SK-N-SH (cell line): ENCODE data around the gene DGCR8. TPM values are rescaled to one million over a fixed set of nuclear protein-coding genes. Genes with fewer than 3 reads are reported as not detected.

Source experiments
- CTCF ChIA-PET: fragments of 300-600, 350-600 bp; formaldehyde crosslinking; extraction: SDS; loops from one replicate; lab custom pipeline; 2021; lab: Yijun Ruan, JAX
- POLR2A ChIA-PET: fragments of 350-600 bp; sonication (Branson Sonifier 250); formaldehyde crosslinking; extraction: SDS; loops from one replicate; lab custom pipeline; 2020; ENCODE audit warnings: antibody characterized with exemption, inconsistent platforms; lab: Yijun Ruan, JAX
- DNase-seq: peaks from one replicate; pipeline ENCODE4 v3.0.0; 2012
- H2AFZ ChIP-seq: fragments of 200-600 bp; sonication (generic); 2 replicates; pipeline ENCODE4 v1.8.1; 2016; ENCODE audit warnings: antibody characterized with exemption, mild to moderate bottlenecking, low read depth
- H3F3A ChIP-seq: fragments of 200-600 bp; sonication (generic); replicated peaks from 2 replicates; pipeline ENCODE3; 2016; ENCODE audit warnings: antibody characterized with exemption, mild to moderate bottlenecking; ENCODE audit not compliant: insufficient read depth
- H3K27ac ChIP-seq, 2 experiments: fragments of 200-500 bp in 1 of 2; fragments of 200-600 bp in 1 of 2; sonication (Bioruptor generic) in 1 of 2; sonication (generic), shearing (Covaris generic) in 1 of 2; 2 replicates each; pipeline versions ENCODE4 v1.5.1 to v1.6.1; 2014 to 2016; ENCODE audit warnings: low read depth in 2 of 2, inconsistent platforms in 1 of 2, low read length in 1 of 2, mild to moderate bottlenecking in 1 of 2, mixed read lengths in 1 of 2
- H3K27me3 ChIP-seq: fragments of 200-600 bp; sonication (generic), shearing (Covaris generic); 2 replicates; pipeline ENCODE4 v1.6.1; 2016; ENCODE audit warnings: mixed run types; ENCODE audit not compliant: insufficient read depth
- H3K36me3 ChIP-seq, 2 experiments: fragments of 200-500 bp in 1 of 2; fragments of 200-600 bp in 1 of 2; sonication (Bioruptor generic) in 1 of 2; sonication (generic) in 1 of 2; replicated peaks in 1 of 2; 2 replicates each; pipeline versions ENCODE3 to v1.5.1; 2014 to 2016; ENCODE audit warnings: low read length in 1 of 2, mild to moderate bottlenecking in 1 of 2; ENCODE audit not compliant: insufficient read depth in 2 of 2, control insufficient read depth in 1 of 2
- H3K4me1 ChIP-seq, 2 experiments: fragments of 200-500 bp in 1 of 2; fragments of 200-600 bp in 1 of 2; sonication (Bioruptor generic) in 1 of 2; sonication (generic), shearing (Covaris generic) in 1 of 2; 2 replicates each; pipeline versions ENCODE4 v1.5.1 to v1.6.1; 2014 to 2016; ENCODE audit warnings: low read depth in 1 of 2, low read length in 1 of 2, mixed run types in 1 of 2; ENCODE audit not compliant: insufficient read depth in 2 of 2, control insufficient read depth in 1 of 2
- H3K4me2 ChIP-seq: fragments of 200-600 bp; sonication (generic), shearing (Covaris generic); 2 replicates; pipeline ENCODE4 v1.6.1; 2017; ENCODE audit warnings: mixed run types
- H3K4me3 ChIP-seq, 2 experiments: fragments of 200-500 bp in 1 of 2; fragments of 200-600 bp in 1 of 2; sonication (Bioruptor generic) in 1 of 2; sonication (generic), shearing (Covaris generic) in 1 of 2; 2 replicates each; pipeline versions ENCODE4 v1.5.1 to v1.8.1; 2014 to 2016; ENCODE audit warnings: low read depth in 2 of 2, inconsistent platforms in 1 of 2, low read length in 1 of 2, mild to moderate bottlenecking in 1 of 2, mixed read lengths in 1 of 2, moderate library complexity in 1 of 2
- H3K79me2 ChIP-seq: fragments of 200-600 bp; sonication (generic); 2 replicates; pipeline ENCODE4 v1.8.1; 2017; ENCODE audit warnings: mild to moderate bottlenecking; ENCODE audit not compliant: insufficient read depth
- H3K9ac ChIP-seq: fragments of 200-600 bp; sonication (generic); 2 replicates; pipeline ENCODE4 v1.6.1; 2017; ENCODE audit warnings: mixed run types
- H3K9me2 ChIP-seq: fragments of 200-600 bp; sonication (generic); 2 replicates; pipeline ENCODE4 v1.6.1; 2017; ENCODE audit warnings: mixed run types
- H3K9me3 ChIP-seq: fragments of 200-600 bp; sonication (generic); 2 replicates; pipeline ENCODE4 v1.6.1; 2017; ENCODE audit warnings: mixed run types, mild to moderate bottlenecking, moderate library complexity
- H4K20me1 ChIP-seq: fragments of 200-600 bp; sonication (generic); 2 replicates; pipeline ENCODE4 v1.6.1; 2017; ENCODE audit warnings: mild to moderate bottlenecking, mixed run types; ENCODE audit not compliant: insufficient read depth
- CHD2 ChIP-seq: fragments of 150-350 bp; IDR thresholded peaks from 2 replicates; pipeline ENCODE4 v1.6.1; 2018; ENCODE audit warnings: low read length; ENCODE audit not compliant: partially characterized antibody
- CTCF ChIP-seq: fragments of 200-600 bp; sonication (generic); IDR thresholded peaks from 2 replicates; pipeline ENCODE4 v1.6.1; 2017; ENCODE audit warnings: antibody characterized with exemption, mild to moderate bottlenecking, moderate library complexity
- EP300 ChIP-seq, 2 experiments: IDR thresholded peaks; 2 replicates each; pipeline versions ENCODE4 v1.4.0 to v1.6.1; 2012; ENCODE audit warnings: borderline replicate concordance in 1 of 2, low read depth in 1 of 2, low read length in 1 of 2
- FOSL2 ChIP-seq: IDR thresholded peaks from 2 replicates; pipeline ENCODE4 v1.4.0; 2012; ENCODE audit warnings: low read depth, mild to moderate bottlenecking, moderate library complexity, borderline replicate concordance
- GABPA ChIP-seq: IDR thresholded peaks from 2 replicates; pipeline ENCODE4 v1.4.0; 2012; ENCODE audit warnings: low read depth, mild to moderate bottlenecking
- IRF3 ChIP-seq: fragments of 150-350 bp; IDR thresholded peaks from 2 replicates; pipeline ENCODE4 v1.6.1; 2016; ENCODE audit warnings: mild to moderate bottlenecking, low read depth, low read length
- MEF2A ChIP-seq: IDR thresholded peaks from 2 replicates; pipeline ENCODE4 v1.4.0; 2012; ENCODE audit warnings: low read depth, borderline replicate concordance
- MXI1 ChIP-seq: IDR thresholded peaks from 2 replicates; pipeline ENCODE4 v1.6.1; 2012; ENCODE audit warnings: mild to moderate bottlenecking, low read depth, low read length, improper control_type of control experiment
- PBX3 ChIP-seq: IDR thresholded peaks from 2 replicates; pipeline ENCODE4; 2012
- POLR2AphosphoS5 ChIP-seq: IDR thresholded peaks from 2 replicates; pipeline ENCODE4 v1.6.1; 2012; ENCODE audit warnings: low read depth, low read length
- RAD21 ChIP-seq: IDR thresholded peaks from 2 replicates; pipeline ENCODE4 v1.6.1; 2012; ENCODE audit warnings: mild to moderate bottlenecking, low read length
- REST ChIP-seq: IDR thresholded peaks from 2 replicates; pipeline ENCODE4 v1.6.1; 2012; ENCODE audit warnings: mild to moderate bottlenecking, low read depth, low read length, moderate library complexity
- SIN3A ChIP-seq: IDR thresholded peaks from 2 replicates; pipeline ENCODE4 v1.6.1; 2012; ENCODE audit warnings: low read depth, mild to moderate bottlenecking, low read length, moderate library complexity, borderline replicate concordance
- TAF1 ChIP-seq: IDR thresholded peaks from 2 replicates; pipeline ENCODE4 v1.6.1; 2012; ENCODE audit warnings: low read depth, mild to moderate bottlenecking, low read length, moderate library complexity, borderline replicate concordance
- TCF12 ChIP-seq: IDR thresholded peaks from 2 replicates; pipeline ENCODE4 v1.4.0; 2012
- TEAD4 ChIP-seq: IDR thresholded peaks from 2 replicates; pipeline ENCODE4 v1.4.0; 2012; ENCODE audit warnings: mild to moderate bottlenecking, borderline replicate concordance; ENCODE audit not compliant: insufficient read depth
- USF1 ChIP-seq: IDR thresholded peaks from 2 replicates; pipeline ENCODE4 v1.4.0; 2012; ENCODE audit warnings: low read depth, borderline replicate concordance
- YY1 ChIP-seq: IDR thresholded peaks from 2 replicates; pipeline ENCODE4 v1.4.0; 2012; ENCODE audit warnings: low read depth, mild to moderate bottlenecking
- ZBTB33 ChIP-seq: IDR thresholded peaks from 2 replicates; pipeline ENCODE4 v1.4.0; 2012; ENCODE audit warnings: low read depth, borderline replicate concordance
- WGBS: methylation state at CpG from one replicate; pipeline ENCODE4 v1.1.6; 2017; ENCODE audit warnings: low lambda C conversion rate; 5-methylcytosine and 5-hydroxymethylcytosine counted together
- polyA plus RNA-seq, 3 experiments: library from polyadenylated mRNA; depleted of rRNA; stranded (reverse); fragments of >200 nt; gene quantifications; 2 replicates each; pipeline ENCODE4 v1.2.3, GENCODE V29; 2012

The DGCR8 gene
- polyA plus RNA-seq, 1 of the 3 experiments (the other 2 are of a cell fraction), result 26.5 TPM

GRCh38 chr22:20065896-20066616 lies 14.0 kb upstream of the DGCR8 start (continued):
- TF ChIP-seq YY1, result no peak
- no peak for TF ChIP-seq RAD21
- TF ChIP-seq GABPA, result no peak
- no peak for TF ChIP-seq IRF3
- TF ChIP-seq SIN3A, result no peak
- no peak for TF ChIP-seq POLR2AphosphoS5
- no peak for TF ChIP-seq FOSL2
- no peak for TF ChIP-seq MEF2A
- TF ChIP-seq, all 33 proteins: peak for 0

GRCh38 chr22:20066617-20067383 lies 13.2 kb upstream of the DGCR8 start:
- no peak overlapping the region for H3K4me2 ChIP-seq
- no peaks in the 10 kb centered on the region for H3K79me2 ChIP-seq
- H3K4me1 ChIP-seq, result no peaks in the 10 kb centered on the region
- no peaks in the 10 kb centered on the region for H3F3A ChIP-seq
- ChIA-PET CTCF (no interaction called here), POLR2A (interaction anchor here (0.6 to 0.7 kb wide), 2 partner anchors 23 to 36 kb away, joined by 3 read pairs; no protein-coding TSS in a partner anchor)
- H3K9me2 ChIP-seq, result no peaks in the 10 kb centered on the region
- 83% methylated on average over 6 of the region's 11 CpGs for whole genome bisulfite sequencing
- no peaks in the 10 kb centered on the region for H3K9me3 ChIP-seq
- no peak overlapping the region for H3K4me3 ChIP-seq
- no peak for DNase-seq
- no peaks in the 10 kb centered on the region for H3K27me3 ChIP-seq
- H2AFZ ChIP-seq, result no peak overlapping the region
- no peak overlapping the region for H3K9ac ChIP-seq
- peaks cover 0 to 6% of the 10 kb centered on the region in 2 experiments for H3K36me3 ChIP-seq
- H3K27ac ChIP-seq, result no peak overlapping the region
- H4K20me1 ChIP-seq, result no peaks in the 10 kb centered on the region
- TF ChIP-seq REST (no peak), TAF1 (no peak), TEAD4 (no peak), USF1 (no peak), EP300 (IDR thresholded peaks at IDR 0.05; ENCODE audit: borderline replicate concordance in 1 of 2, low read depth in 1 of 2, low read length in 1 of 2) (no peak), ZBTB33 (no peak), CHD2 (no peak), PBX3 (no peak), SIN3A (no peak), MXI1 (no peak), TCF12 (no peak), CTCF (no peak)
